Urinary bladder (tissue), 4 donors: ENCODE data around the gene RRP36. TPM values are rescaled to one million over a fixed set of nuclear protein-coding genes. Genes with fewer than 3 reads are reported as not detected.

Experiments
- DNase-seq: peaks from one replicate; pipeline ENCODE4 v3.0.0-alpha.2; 2015; ENCODE audit errors: extremely low spot score
- H3K27ac ChIP-seq: one replicate; pipeline ENCODE4 v1.5.1; 2013; ENCODE audit warnings: low read depth, mild to moderate bottlenecking, moderate library complexity
- H3K36me3 ChIP-seq: one replicate; pipeline ENCODE4 v1.6.1; 2013; ENCODE audit warnings: mild to moderate bottlenecking, moderate library complexity; ENCODE audit not compliant: insufficient read depth
- H3K4me1 ChIP-seq: one replicate; pipeline ENCODE4 v1.6.1; 2013; ENCODE audit warnings: mild to moderate bottlenecking, moderate library complexity; ENCODE audit not compliant: insufficient read depth
- H3K4me3 ChIP-seq: one replicate; pipeline ENCODE4 v1.5.1; 2013; ENCODE audit warnings: low read depth, low read length
- WGBS: extraction: QIAGEN DNeasy Blood & Tissue Kit; methylation state at CpG from one replicate; pipeline ENCODE4 v1.1.7; 2013; 5-methylcytosine and 5-hydroxymethylcytosine counted together
- polyA plus RNA-seq: library from polyadenylated mRNA; stranded (reverse); fragments of 200-250 nt; gene quantifications from one replicate; pipeline ENCODE4 v1.2.3, GENCODE V29; 2013
- total RNA-seq: library from RNA; depleted of rRNA; stranded (reverse); fragments of >200 nt; gene quantifications from one replicate; pipeline ENCODE4 v1.2.3, GENCODE V29; 2014
- donor health status: healthy with polysubstance abuse.
- donor health status: healthy.

Gene RRP36
- total and polyA plus RNA-seq, 2 donors, result 37.1 to 38.1 TPM

GRCh38 chr6:43014434-43014909, 7.0 kb upstream of the RRP36 start:
- Histone ChIP-seq H3K4me3 (peak overlapping the region; percentile 78), H3K36me3 (no peaks in the 10 kb centered on the region), H3K27ac (peak overlapping the region; percentile 44), H3K4me1 (no peaks in the 10 kb centered on the region)
- under 1% methylated on average over 7 of the region's 7 CpGs for WGBS
- DNase-seq, result no peak

GRCh38 chr6:43016176-43016942, 5.1 kb upstream of the RRP36 start:
- no peak for DNase-seq
- no peaks in the 10 kb centered on the region for H3K4me1 ChIP-seq
- no peak overlapping the region for H3K4me3 ChIP-seq
- no peaks in the 10 kb centered on the region for H3K36me3 ChIP-seq
- H3K27ac ChIP-seq, result no peak overlapping the region
- WGBS, result 76% methylated on average over 7 of the region's 7 CpGs

- WGBS, result 89% methylated on average over 12 of the region's 12 CpGs
- no peak for DNase-seq
- Histone ChIP-seq H3K27ac (no peak overlapping the region), H3K4me1 (no peaks in the 10 kb centered on the region), H3K4me3 (no peak overlapping the region), H3K36me3 (no peaks in the 10 kb centered on the region)
Observed at GRCh38 chr6:43016943-43017334, 4.5 kb upstream of the RRP36 start.

- 90% methylated on average over 2 of the region's 2 CpGs for WGBS
- DNase-seq, result no peak
- Histone ChIP-seq H3K4me3 (no peak overlapping the region), H3K36me3 (no peaks in the 10 kb centered on the region), H3K27ac (no peak overlapping the region), H3K4me1 (no peaks in the 10 kb centered on the region)
Observed at GRCh38 chr6:43019152-43019551, 2.3 kb upstream of the RRP36 start.

GRCh38 chr6:43020052-43020705, 1.2 kb upstream of the RRP36 start:
- DNase-seq, result no peak
- 92% methylated on average over 3 of the region's 3 CpGs for WGBS
- Histone ChIP-seq H3K27ac (no peak overlapping the region), H3K36me3 (no peaks in the 10 kb centered on the region), H3K4me3 (no peak overlapping the region), H3K4me1 (no peaks in the 10 kb centered on the region)

GRCh38 chr6:43020847-43021246, 576 bp upstream of the RRP36 start:
- peak overlapping the region; percentile 97 for H3K4me3 ChIP-seq
- H3K27ac ChIP-seq, result peak overlapping the region; percentile 88
- 46% methylated on average over 5 of the region's 5 CpGs for WGBS
- H3K36me3 ChIP-seq, result no peaks in the 10 kb centered on the region
- no peak for DNase-seq
- no peaks in the 10 kb centered on the region for H3K4me1 ChIP-seq

GRCh38 chr6:43024436-43024835, 3.0 kb downstream of the RRP36 start:
- Histone ChIP-seq H3K4me1 (no peaks in the 10 kb centered on the region), H3K4me3 (no peak overlapping the region), H3K36me3 (peaks cover 12% of the 10 kb centered on the region), H3K27ac (no peak overlapping the region)
- 72% methylated on average over 2 of the region's 2 CpGs for WGBS
- DNase-seq, result no peak

GRCh38 chr6:43026365-43026764, 4.9 kb downstream of the RRP36 start:
- H3K36me3 ChIP-seq, result peaks cover 12% of the 10 kb centered on the region
- no peak for DNase-seq
- no peak overlapping the region for H3K27ac ChIP-seq
- 92% methylated on average over 5 of the region's 5 CpGs for WGBS
- H3K4me1 ChIP-seq, result no peaks in the 10 kb centered on the region
- H3K4me3 ChIP-seq, result no peak overlapping the region

GRCh38 chr6:43029120-43029519, 7.7 kb downstream of the RRP36 start:
- H3K4me3 ChIP-seq, result no peak overlapping the region
- no peaks in the 10 kb centered on the region for H3K4me1 ChIP-seq
- no peak for DNase-seq
- peaks cover 12% of the 10 kb centered on the region for H3K36me3 ChIP-seq
- 89% methylated on average over 9 of the region's 9 CpGs for WGBS
- no peak overlapping the region for H3K27ac ChIP-seq

GRCh38 chr6:43032326-43032725, 10.9 kb downstream of the RRP36 start:
- DNase-seq, result no peak
- WGBS, result 94% methylated on average over 4 of the region's 4 CpGs
- Histone ChIP-seq H3K4me1 (no peaks in the 10 kb centered on the region), H3K36me3 (peaks cover 9% of the 10 kb centered on the region), H3K4me3 (no peak overlapping the region), H3K27ac (no peak overlapping the region)

GRCh38 chr6:43033496-43034189, 12.2 kb downstream of the RRP36 start:
- no peak for DNase-seq
- WGBS, result 90% methylated on average over 2 of the region's 2 CpGs
- Histone ChIP-seq H3K4me3 (no peak overlapping the region), H3K36me3 (peaks cover 3% of the 10 kb centered on the region), H3K4me1 (no peaks in the 10 kb centered on the region), H3K27ac (no peak overlapping the region)

- Histone ChIP-seq H3K36me3 (peaks cover 2% of the 10 kb centered on the region), H3K4me1 (no peaks in the 10 kb centered on the region), H3K27ac (no peak overlapping the region), H3K4me3 (no peak overlapping the region)
- DNase-seq, result no peak
- WGBS, result 84% methylated on average over 2 of the region's 2 CpGs
Observed at GRCh38 chr6:43034190-43034525, 12.7 kb downstream of the RRP36 start.

GRCh38 chr6:43035495-43036194, 14.2 kb downstream of the RRP36 start:
- Histone ChIP-seq H3K36me3 (no peaks in the 10 kb centered on the region), H3K4me1 (no peaks in the 10 kb centered on the region), H3K27ac (no peak overlapping the region), H3K4me3 (no peak overlapping the region)
- WGBS, result 66% methylated on average over 4 of the region's 4 CpGs
- no peak for DNase-seq
